ENCODE measurements around the gene MBL2.

Gene MBL2

DNA sequence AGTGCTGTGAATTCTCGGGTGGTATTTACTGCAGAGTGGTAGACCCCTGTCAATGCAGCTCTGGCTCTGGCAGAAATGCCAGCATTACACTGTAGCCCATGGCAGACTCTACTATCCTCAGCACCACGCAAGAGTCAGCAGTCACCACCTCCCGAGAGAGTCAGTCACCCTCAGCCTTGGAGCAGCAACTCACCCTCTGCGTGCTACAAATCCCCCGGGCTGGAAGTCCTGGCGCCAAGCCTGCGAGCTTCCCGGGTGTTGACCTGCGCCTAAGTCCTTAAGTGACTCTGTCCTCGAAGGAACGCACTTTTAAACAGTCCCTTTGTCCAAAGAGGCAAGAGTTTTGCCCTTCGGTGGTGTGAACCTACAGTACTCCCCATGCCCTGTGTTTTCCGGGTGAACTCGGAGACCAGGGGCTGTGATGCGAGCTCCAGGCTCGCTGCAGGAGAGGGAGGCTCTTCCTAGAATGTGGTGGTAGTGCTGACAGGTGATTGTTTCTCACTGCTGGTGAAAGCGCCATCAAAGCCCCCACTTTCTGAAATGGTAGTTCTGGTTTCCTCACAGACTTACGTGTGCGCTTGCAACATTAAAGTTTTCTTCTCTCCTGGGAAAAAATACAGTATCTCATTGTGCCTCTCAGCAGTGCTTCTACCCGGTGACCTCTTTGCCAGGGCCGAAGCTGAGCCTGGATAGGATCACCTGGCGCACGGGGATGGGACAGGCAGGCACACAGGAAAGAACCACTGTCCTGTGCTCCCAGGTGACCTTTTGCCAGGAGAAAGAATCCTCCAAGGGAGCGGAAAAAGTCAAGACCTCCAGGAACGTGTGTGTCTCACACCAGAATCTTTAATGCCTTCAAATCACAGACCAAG lies 33.1 kb upstream of the MBL2 start:
- Histone ChIP-seq H3K4me3 (ENCODE audit: low read depth, low read length) (no peak overlapping the region), H3K36me3 (ENCODE audit: control insufficient read depth in 2 of 2, insufficient read depth in 1 of 2, low read length in 2 of 2) (no peaks in the 10 kb centered on the region), H3K4me1 (ENCODE audit: control insufficient read depth, insufficient read depth, low read length) (no peaks in the 10 kb centered on the region), H3K27ac (ENCODE audit: extremely low read depth, low read depth, low read length) (no peak overlapping the region), H3K9me3 (ENCODE audit: control insufficient read depth, insufficient read depth, low read depth, low read length) (no peaks in the 10 kb centered on the region)
- CTCF ChIA-PET: interaction anchor here (1.6 kb wide), 1 partner anchor 11 kb away, joined by 5 read pairs; no protein-coding TSS in a partner anchor
- POLR2A ChIA-PET: no interaction called here
- TF ChIP-seq ZFP69B (tag by site-specific recombination; IDR thresholded peaks at IDR 0.05): no peak

DNA sequence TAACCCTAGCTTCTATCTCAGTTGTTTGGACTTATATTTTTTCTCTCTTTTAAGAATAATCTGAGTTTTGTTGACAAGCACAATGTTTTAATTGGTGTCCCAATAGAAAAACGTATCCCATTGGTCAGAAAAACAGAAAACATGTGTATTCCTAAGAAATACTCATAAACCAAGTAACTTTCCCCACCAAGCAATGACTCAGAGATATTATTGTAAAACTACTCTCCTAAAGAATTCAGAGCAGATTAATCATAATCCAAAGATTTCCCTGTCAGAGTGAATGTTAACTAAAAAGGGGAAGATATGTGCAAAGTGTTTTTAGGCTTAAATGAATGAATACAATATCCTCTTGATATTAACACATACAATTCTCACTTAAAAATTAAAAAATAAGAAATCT lies 29.4 kb upstream of the MBL2 start:
- H3K4me3 ChIP-seq (ENCODE audit: low read depth, low read length): no peak overlapping the region
- no peaks in the 10 kb centered on the region for H3K36me3 ChIP-seq (ENCODE audit: control insufficient read depth in 2 of 2, insufficient read depth in 1 of 2, low read length in 2 of 2)
- TF ChIP-seq ZNF610 (tag by site-specific recombination; IDR thresholded peaks at IDR 0.05; ENCODE audit: borderline replicate concordance) (no peak), ZBTB8A (tag by site-specific recombination; IDR thresholded peaks at IDR 0.05) (no peak), ZNF785 (tag by site-specific recombination; IDR thresholded peaks at IDR 0.05) (no peak), ZNF24 (tag by site-specific recombination; IDR thresholded peaks at IDR 0.05) (no peak), ZNF555 (tag by site-specific recombination; conservative IDR thresholded peaks at IDR 0.05) (no peak), ZEB2 (tag by site-specific recombination; IDR thresholded peaks at IDR 0.05) (no peak), ZNF544 (tag by site-specific recombination; IDR thresholded peaks at IDR 0.05) (no peak), MYNN (tag by site-specific recombination; IDR thresholded peaks at IDR 0.05; ENCODE audit: borderline replicate concordance) (no peak), ZNF623 (tag by site-specific recombination; IDR thresholded peaks at IDR 0.05) (no peak), ZNF600 (tag by site-specific recombination; IDR thresholded peaks at IDR 0.05) (no peak), ZNF585B (tag by site-specific recombination; IDR thresholded peaks at IDR 0.05) (no peak), ZNF830 (tag by site-specific recombination; IDR thresholded peaks at IDR 0.05; ENCODE audit: low read depth) (no peak)
- ChIA-PET POLR2A (no interaction called here), CTCF (no interaction called here)
- no peaks in the 10 kb centered on the region for H3K4me1 ChIP-seq (ENCODE audit: control insufficient read depth, insufficient read depth, low read length)
- no peaks in the 10 kb centered on the region for H3K9me3 ChIP-seq (ENCODE audit: control insufficient read depth, insufficient read depth, low read depth, low read length)
- H3K27ac ChIP-seq (ENCODE audit: extremely low read depth, low read depth, low read length): no peak overlapping the region

DNA sequence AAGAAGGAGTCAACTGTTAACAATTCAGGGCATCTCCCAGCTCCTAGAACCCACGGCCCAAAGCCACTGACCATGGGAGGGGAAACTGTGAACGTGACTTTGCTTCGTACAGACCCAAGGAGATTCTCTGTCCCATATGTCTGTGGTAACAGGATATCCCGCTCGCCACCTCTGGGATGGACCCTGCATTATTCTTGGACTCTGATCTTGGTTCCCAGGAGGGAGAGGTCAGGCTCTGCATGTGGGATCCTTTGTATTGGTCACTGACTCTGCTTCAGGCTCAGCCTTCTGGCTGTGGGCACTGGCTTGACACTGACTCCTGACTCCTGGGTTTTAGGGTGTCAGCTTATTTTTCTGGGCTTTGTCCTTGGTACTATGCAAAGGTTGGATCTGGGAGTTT lies 13.5 kb upstream of the MBL2 start:
- CTCF ChIA-PET: interaction anchor here (1.4 kb wide), 1 partner anchor 9 kb away, joined by 4 read pairs; no protein-coding TSS in a partner anchor
- Histone ChIP-seq H3K4me1 (ENCODE audit: control insufficient read depth, insufficient read depth, low read length) (no peaks in the 10 kb centered on the region), H3K36me3 (ENCODE audit: control insufficient read depth in 2 of 2, insufficient read depth in 1 of 2, low read length in 2 of 2) (no peaks in the 10 kb centered on the region), H3K4me3 (ENCODE audit: low read depth, low read length) (no peak overlapping the region), H3K27ac (ENCODE audit: extremely low read depth, low read depth, low read length) (no peak overlapping the region), H3K9me3 (ENCODE audit: control insufficient read depth, insufficient read depth, low read depth, low read length) (no peaks in the 10 kb centered on the region)
- POLR2A ChIA-PET: no interaction called here
- TF ChIP-seq, protein P1, sequence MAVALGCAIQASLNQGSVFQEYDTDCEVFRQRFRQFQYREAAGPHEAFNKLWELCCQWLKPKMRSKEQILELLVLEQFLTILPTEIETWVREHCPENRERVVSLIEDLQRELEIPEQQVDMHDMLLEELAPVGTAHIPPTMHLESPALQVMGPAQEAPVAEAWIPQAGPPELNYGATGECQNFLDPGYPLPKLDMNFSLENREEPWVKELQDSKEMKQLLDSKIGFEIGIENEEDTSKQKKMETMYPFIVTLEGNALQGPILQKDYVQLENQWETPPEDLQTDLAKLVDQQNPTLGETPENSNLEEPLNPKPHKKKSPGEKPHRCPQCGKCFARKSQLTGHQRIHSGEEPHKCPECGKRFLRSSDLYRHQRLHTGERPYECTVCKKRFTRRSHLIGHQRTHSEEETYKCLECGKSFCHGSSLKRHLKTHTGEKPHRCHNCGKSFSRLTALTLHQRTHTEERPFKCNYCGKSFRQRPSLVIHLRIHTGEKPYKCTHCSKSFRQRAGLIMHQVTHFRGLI (tag by site-specific recombination; IDR thresholded peaks at IDR 0.05): no peak
- TF ChIP-seq ZNF223 (tag by site-specific recombination; IDR thresholded peaks at IDR 0.05) (no peak), ZNF660 (tag by site-specific recombination; IDR thresholded peaks at IDR 0.05) (no peak), ZFP41 (tag by site-specific recombination; IDR thresholded peaks at IDR 0.05; ENCODE audit: borderline replicate concordance) (no peak), BCL11A (tag by site-specific recombination; IDR thresholded peaks at IDR 0.05; ENCODE audit: low read depth) (no peak), ZNF701 (tag by site-specific recombination; IDR thresholded peaks at IDR 0.05) (no peak), ZNF248 (tag by site-specific recombination; IDR thresholded peaks at IDR 0.05) (no peak)
- TF ChIP-seq, protein P2, sequence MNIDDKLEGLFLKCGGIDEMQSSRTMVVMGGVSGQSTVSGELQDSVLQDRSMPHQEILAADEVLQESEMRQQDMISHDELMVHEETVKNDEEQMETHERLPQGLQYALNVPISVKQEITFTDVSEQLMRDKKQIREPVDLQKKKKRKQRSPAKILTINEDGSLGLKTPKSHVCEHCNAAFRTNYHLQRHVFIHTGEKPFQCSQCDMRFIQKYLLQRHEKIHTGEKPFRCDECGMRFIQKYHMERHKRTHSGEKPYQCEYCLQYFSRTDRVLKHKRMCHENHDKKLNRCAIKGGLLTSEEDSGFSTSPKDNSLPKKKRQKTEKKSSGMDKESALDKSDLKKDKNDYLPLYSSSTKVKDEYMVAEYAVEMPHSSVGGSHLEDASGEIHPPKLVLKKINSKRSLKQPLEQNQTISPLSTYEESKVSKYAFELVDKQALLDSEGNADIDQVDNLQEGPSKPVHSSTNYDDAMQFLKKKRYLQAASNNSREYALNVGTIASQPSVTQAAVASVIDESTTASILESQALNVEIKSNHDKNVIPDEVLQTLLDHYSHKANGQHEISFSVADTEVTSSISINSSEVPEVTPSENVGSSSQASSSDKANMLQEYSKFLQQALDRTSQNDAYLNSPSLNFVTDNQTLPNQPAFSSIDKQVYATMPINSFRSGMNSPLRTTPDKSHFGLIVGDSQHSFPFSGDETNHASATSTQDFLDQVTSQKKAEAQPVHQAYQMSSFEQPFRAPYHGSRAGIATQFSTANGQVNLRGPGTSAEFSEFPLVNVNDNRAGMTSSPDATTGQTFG (tag by site-specific recombination; IDR thresholded peaks at IDR 0.05; ENCODE audit: borderline replicate concordance): no peak
- TF ChIP-seq, protein P3, sequence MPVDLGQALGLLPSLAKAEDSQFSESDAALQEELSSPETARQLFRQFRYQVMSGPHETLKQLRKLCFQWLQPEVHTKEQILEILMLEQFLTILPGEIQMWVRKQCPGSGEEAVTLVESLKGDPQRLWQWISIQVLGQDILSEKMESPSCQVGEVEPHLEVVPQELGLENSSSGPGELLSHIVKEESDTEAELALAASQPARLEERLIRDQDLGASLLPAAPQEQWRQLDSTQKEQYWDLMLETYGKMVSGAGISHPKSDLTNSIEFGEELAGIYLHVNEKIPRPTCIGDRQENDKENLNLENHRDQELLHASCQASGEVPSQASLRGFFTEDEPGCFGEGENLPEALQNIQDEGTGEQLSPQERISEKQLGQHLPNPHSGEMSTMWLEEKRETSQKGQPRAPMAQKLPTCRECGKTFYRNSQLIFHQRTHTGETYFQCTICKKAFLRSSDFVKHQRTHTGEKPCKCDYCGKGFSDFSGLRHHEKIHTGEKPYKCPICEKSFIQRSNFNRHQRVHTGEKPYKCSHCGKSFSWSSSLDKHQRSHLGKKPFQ (tag by site-specific recombination; IDR thresholded peaks at IDR 0.05): no peak
- TF ChIP-seq, protein P4, sequence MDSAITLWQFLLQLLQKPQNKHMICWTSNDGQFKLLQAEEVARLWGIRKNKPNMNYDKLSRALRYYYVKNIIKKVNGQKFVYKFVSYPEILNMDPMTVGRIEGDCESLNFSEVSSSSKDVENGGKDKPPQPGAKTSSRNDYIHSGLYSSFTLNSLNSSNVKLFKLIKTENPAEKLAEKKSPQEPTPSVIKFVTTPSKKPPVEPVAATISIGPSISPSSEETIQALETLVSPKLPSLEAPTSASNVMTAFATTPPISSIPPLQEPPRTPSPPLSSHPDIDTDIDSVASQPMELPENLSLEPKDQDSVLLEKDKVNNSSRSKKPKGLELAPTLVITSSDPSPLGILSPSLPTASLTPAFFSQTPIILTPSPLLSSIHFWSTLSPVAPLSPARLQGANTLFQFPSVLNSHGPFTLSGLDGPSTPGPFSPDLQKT (IDR thresholded peaks at IDR 0.05; ENCODE audit: borderline replicate concordance, low read depth, low read length): no peak
- TF ChIP-seq, protein P5, sequence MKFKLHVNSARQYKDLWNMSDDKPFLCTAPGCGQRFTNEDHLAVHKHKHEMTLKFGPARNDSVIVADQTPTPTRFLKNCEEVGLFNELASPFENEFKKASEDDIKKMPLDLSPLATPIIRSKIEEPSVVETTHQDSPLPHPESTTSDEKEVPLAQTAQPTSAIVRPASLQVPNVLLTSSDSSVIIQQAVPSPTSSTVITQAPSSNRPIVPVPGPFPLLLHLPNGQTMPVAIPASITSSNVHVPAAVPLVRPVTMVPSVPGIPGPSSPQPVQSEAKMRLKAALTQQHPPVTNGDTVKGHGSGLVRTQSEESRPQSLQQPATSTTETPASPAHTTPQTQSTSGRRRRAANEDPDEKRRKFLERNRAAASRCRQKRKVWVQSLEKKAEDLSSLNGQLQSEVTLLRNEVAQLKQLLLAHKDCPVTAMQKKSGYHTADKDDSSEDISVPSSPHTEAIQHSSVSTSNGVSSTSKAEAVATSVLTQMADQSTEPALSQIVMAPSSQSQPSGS (tag by site-specific recombination; IDR thresholded peaks at IDR 0.05; ENCODE audit: low read depth): no peak

All from HEK293 (cell line).